Frontal cortex (tissue), 4 donors: ENCODE data around the gene CD47. TPM values are rescaled to one million over a fixed set of nuclear protein-coding genes. Genes with fewer than 3 reads are reported as not detected.

Experiments
- DNase-seq, 2 donors: peaks; one replicate each; pipeline ENCODE4 v3.0.0; 2012; ENCODE audit warnings: low spot score in 2 of 2
- FAIRE-seq: peaks from 2 replicates; lab custom pipeline; 2012; peaks lifted over from hg19 to GRCh38; lab: Jason Lieb, UNC
- total RNA-seq: library from RNA; depleted of rRNA; stranded (reverse); fragments of >200 nt; gene quantifications from one replicate; pipeline ENCODE4 v1.2.3, GENCODE V29; 2014
- donor health status: control.
- donor health status: control.
- donor health status: control.

The CD47 gene
- total RNA-seq, 1 donor from 2014 or later, result 444 TPM

GRCh38 chr3:108062051-108062450 lies 28.8 kb downstream of the CD47 start:
- FAIRE-seq (no peak), DNase-seq (no peak)

- FAIRE-seq (no peak), DNase-seq (no peak)
These were observed 30.5 kb downstream of the CD47 start for GRCh38 chr3:108060331-108060730.

GRCh38 chr3:108055931-108056330 lies 34.9 kb downstream of the CD47 start:
- FAIRE-seq, result no peak

GRCh38 chr3:108054935-108055334 lies 35.9 kb downstream of the CD47 start:
- FAIRE-seq (peak; percentile 13), DNase-seq (no peak)

More at GRCh38 chr3:108055931-108056330, 34.9 kb downstream of the CD47 start:
- no peak for DNase-seq

- no peak for FAIRE-seq
These were observed 37.3 kb downstream of the CD47 start for GRCh38 chr3:108053483-108053882.

GRCh38 chr3:108053067-108053466 lies 37.8 kb downstream of the CD47 start:
- DNase-seq, result no peak

More at GRCh38 chr3:108053483-108053882, 37.3 kb downstream of the CD47 start:
- no peak for DNase-seq

GRCh38 chr3:108051005-108051404 lies 39.8 kb downstream of the CD47 start:
- DNase-seq, result no peak
- no peak for FAIRE-seq

More at GRCh38 chr3:108053067-108053466, 37.8 kb downstream of the CD47 start:
- no peak for FAIRE-seq

- no peak for DNase-seq
- FAIRE-seq, result no peak
These were observed 42.8 kb downstream of the CD47 start for GRCh38 chr3:108047987-108048386.

- DNase-seq, result no peak
- no peak for FAIRE-seq
These were observed 44.6 kb downstream of the CD47 start for GRCh38 chr3:108046247-108046646.

GRCh38 chr3:108044699-108045098 lies 46.1 kb downstream of the CD47 start:
- FAIRE-seq (no peak), DNase-seq (no peak)

GRCh38 chr3:108042300-108042699 lies 48.5 kb downstream of the CD47 start:
- DNase-seq, result no peak
- no peak for FAIRE-seq

GRCh38 chr3:108041253-108041652 lies 49.6 kb downstream of the CD47 start:
- no peak for FAIRE-seq

GRCh38 chr3:108037770-108038169 lies 53.1 kb downstream of the CD47 start:
- DNase-seq (no peak), FAIRE-seq (no peak)

More at GRCh38 chr3:108041253-108041652, 49.6 kb downstream of the CD47 start:
- no peak for DNase-seq

GRCh38 chr3:108036984-108037741 lies 53.7 kb downstream of the CD47 start:
- FAIRE-seq, result no peak
- DNase-seq, result no peak

- FAIRE-seq (no peak), DNase-seq (no peak)
These were observed 54.4 kb downstream of the CD47 start for GRCh38 chr3:108036401-108036800.

- no peak for DNase-seq
- no peak for FAIRE-seq
These were observed 55.1 kb downstream of the CD47 start for GRCh38 chr3:108035751-108036150.

- FAIRE-seq, result no peak
- DNase-seq, result no peak
These were observed 58.9 kb downstream of the CD47 start for GRCh38 chr3:108031895-108032294.

- DNase-seq (no peak), FAIRE-seq (no peak)
These were observed 59.9 kb downstream of the CD47 start for GRCh38 chr3:108030960-108031359.

GRCh38 chr3:108029466-108029865 lies 61.4 kb downstream of the CD47 start:
- FAIRE-seq, result no peak
- no peak for DNase-seq

GRCh38 chr3:108028896-108029295 lies 61.9 kb downstream of the CD47 start:
- no peak for DNase-seq
- no peak for FAIRE-seq

- DNase-seq (no peak), FAIRE-seq (no peak)
These were observed 65.7 kb downstream of the CD47 start for GRCh38 chr3:108025177-108025576.
